GDM1 (cell line): ENCODE measurements around the gene RAB30.

Experiments
- DNase-seq: peaks from one replicate; lab custom pipeline; 2025; lab: John Stamatoyannopoulos, UW

RAB30 gene, protein sequence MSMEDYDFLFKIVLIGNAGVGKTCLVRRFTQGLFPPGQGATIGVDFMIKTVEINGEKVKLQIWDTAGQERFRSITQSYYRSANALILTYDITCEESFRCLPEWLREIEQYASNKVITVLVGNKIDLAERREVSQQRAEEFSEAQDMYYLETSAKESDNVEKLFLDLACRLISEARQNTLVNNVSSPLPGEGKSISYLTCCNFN

DNA sequence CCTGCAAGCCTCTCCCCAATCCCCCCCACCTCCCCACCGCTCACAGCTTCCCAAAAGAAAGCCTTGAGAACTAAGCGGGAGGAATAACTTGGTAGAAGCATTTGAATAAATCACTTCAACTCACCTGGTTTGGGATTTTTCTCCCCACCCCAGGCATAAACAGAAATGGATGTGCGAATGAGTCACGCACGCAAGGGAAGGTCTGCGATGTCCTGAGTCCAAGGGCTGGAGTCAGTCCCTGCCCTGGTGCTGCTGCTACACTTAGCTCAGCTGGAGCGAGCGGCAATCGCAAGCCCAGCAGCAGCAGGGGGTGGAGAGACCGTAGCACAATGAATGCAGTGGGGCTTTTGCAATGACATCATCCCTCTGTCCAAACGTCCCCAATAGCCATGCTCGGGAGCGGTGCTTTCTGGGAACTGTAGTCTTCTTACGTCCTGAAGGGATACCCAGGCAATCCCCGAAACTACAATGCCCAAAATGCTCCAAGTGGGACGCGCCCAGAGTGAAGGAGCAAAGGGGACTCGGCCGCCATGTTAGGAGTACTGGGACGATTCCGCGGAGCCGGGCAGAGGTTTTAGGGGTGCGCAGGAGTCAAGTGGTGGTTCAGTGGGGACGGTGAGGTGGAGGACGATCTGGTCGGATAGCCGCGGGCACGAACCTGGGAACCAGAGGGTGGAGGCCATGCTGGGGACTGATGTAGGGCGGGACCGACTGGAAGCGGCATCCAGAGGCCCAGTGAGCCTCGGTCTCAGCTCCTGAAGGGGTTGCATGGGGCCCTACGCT is at the start of gene RAB30:
Gene RAB30 (minus strand): TSS at position 331 of the 783 bp plus-strand sequence. CDS start 74,581 bp downstream, outside the sequence.
- DNase-seq: peak; percentile 96

DNA sequence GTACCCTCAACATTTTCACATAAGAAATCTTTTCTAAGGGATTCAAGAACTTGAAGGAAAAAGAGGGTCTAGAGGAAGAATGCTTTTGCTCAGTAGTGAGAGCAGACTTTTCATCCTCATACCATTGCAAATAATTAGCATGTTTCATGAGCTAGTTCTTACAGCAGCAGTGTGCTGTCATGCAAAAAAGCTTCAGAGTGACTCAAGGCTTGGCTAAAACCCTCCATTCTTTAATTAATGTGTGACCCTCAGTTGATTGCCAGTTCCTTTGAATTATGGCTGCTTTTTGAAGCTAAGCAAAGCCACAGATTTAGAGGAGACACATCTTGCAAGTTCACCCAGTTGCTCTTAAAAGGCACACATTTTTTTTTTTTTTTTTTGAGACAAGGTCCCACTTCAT is 48.6 kb upstream of the RAB30 start:
- DNase-seq: no peak

DNA sequence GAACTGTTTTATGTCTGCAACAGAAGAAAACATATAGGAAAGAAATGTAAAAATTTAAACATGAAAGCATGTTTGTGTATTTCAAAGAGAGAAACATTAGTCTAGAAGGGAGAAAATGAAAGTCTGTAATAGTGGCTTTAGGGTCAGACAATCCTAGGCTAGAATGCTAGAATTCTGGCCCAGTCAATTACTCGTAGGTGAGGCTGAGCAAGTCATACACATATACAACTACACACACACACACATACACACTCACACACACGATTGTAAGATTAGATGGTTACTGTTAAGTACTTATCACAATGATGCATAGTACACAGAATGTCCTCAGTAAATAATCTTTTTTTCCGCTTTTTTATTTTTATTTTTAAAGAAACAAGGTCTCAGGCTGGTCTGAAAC is 47.5 kb upstream of the RAB30 start:
- no peak for DNase-seq

DNA sequence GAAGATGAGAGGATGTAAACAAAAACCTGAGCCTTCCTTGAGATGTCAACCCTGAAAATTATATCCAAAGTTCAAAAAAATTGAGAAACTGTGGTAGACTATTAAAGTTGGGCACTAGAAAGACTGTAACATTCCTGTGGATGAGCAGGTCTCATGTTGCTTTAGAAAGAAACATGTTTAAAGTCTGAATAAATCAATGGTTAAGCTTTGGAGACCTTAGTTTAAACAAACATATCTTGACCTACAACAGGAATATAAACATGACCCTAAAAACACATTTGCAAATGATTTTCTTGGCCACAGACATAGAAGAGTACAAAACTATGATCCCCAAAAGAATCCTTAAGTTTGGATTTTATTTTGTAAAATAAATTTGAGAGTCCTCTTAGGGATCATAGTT is 47.1 kb upstream of the RAB30 start:
- DNase-seq: no peak

DNA sequence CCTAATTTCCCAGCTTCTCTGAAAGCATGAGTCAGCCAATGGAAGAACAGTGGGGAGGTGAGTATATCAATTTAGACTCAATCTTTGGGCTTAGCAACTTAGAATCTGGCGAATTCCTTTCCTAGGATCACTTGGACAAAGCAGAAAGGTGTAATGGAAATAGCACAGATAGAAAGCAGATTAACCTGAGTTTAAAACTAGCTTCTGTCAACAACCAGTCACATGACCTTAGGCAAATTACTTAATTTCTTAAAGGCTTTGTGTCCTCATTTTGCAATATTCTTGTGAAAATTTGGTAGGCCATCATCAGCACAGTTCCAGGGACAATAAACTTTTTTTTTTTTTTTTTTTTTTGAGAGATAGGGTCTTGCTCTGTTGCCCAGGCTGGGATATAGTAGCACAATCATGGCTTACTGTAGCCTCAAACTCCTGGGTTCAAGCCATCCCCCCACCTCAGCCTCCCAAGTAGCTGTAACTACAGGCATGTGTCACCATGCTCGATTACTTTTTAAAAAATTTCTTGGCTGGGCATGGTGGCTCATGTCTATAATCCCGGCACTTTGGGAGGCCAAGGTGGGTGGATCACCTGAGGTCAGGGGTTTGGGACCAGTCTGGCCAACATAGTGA is 44.4 kb upstream of the RAB30 start:
- DNase-seq: no peak

DNA sequence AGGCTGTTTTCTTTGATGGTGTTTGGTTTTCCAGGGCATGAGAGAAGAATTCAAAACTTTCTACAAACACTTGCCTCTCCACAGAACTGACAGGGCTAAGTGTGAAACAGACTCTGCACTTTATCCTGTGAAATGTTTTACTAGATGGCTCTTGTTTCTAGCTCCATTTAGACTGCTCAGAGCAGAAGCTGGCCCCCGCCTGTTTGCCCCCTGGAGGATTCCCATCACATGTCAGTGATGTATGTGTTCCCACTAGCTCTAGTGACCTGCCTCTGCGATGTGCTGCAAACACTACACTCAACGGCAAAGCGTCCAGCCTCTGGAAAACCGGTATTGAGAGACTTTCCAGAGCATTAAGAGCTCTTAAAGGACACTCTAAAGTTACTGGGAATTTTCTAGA is 43.9 kb upstream of the RAB30 start:
- no peak for DNase-seq

DNA sequence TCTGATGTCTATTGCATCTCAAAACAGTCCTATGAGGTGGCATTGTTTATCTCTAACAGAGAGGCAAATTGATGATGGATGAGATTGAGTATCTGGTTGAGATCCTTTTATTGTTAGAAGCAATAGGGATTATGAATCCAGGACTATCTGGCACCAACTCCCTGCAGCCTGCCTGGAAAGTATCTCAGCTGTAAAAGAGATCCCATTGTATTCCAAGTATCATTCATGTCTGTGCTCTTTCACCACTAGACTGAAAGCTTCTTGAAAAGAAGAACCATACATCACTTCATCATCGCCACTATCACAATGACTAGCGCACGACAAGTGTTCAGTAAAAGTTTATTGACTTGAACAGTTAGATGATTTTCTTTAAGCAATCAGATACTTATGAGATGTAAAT is 43.3 kb upstream of the RAB30 start:
- no peak for DNase-seq

DNA sequence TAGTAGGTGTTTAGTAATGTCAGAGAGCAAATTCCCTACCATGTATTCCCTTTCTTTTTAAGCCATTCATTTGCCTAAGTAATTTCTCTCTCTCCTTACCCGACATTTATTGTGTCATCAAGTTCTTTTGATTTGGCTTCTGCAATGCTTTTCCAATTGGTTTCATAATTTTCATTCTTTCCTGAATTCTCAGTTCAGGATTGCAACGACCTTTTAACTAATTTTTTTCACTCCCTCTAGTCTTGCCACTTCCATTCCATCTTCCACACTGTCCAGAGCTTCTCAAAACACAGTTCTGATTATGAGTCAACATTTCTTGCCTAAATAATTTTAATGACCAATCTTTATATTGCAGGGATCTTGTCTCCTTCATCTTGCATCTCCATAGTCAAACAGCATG is 41.2 kb upstream of the RAB30 start:
- no peak for DNase-seq

DNA sequence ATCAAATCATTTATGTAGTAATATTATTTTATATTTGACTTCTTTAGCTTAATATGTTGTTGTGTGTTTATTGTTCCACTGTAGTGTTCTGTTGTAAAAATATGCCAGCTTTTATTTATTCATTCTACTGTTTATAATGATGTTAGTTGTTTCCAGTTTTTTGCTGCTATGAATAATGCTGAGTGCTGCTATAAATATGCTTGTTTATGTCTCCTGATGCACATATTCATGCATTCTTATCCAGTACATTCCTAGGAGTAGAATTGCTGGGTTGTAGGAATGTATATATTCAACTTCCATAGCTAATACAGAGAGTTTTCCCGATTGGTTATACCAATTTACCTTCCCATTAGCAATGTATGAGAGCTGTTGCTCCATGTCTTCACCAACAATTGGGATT is 33.5 kb upstream of the RAB30 start:
- no peak for DNase-seq

DNA sequence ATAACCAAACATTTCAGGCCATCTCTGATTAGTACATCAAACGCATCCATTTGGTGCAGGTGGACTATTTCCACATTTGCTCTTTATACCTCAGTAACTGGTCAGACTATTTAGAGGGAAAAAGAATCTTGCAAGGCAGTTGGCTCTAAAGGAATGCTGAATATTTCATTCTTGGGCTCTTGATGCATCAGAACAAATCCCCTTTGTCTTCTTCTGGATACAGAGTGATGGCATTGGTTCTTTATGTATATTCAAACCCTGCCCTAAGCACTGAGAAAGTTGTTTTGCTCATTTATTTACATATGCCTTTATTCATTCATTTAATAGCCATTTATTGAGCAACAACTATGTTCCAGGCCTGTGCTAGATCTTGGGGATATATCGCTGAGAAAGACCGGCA is 31.1 kb upstream of the RAB30 start:
- DNase-seq: no peak

DNA sequence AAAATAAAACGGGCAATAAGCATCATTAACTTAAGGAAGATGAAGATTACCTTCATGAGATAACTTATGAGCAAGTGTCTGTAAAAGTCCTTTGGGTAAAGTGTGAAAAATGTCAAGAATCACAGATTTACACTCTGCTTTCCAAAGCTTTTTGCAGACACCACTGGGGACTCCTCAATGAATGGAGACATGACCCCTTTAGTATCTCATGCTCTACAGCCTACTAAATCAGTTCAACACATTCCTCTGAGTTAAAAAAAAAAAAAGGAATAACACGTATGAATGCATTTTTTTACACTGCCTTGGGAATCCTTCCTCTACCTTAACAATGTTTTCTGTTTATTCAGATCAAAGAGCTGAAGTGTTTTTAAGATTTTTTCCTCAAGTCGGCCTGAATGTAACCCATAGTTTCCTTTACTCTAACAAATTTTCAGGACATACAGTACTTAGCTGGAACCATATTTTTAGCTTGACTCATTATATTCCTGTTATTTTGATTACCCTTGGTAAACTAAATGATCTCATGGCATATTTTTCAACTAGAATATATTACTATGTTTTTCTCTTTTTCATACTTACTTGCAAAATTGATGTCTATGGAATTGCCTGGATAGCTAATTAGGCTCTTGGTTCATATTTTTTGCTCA is 25.9 kb upstream of the RAB30 start:
- no peak for DNase-seq

DNA sequence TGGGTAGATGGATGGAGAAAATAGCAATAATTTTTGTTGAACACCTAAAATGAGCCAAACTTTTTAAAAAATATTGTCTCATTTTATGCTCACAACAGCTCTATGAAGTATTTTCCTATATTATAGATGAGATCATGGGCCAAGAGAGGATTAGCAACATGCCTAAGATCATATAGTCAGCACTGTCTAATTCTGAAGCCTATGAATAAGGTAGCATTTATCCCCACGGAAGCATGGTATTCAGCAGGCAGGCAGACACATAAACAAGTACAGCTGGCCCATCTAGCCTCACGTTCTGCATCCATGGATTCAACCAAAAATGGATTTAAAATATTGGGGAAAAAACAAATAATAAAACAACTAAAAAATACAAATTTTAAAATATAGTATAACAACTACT is 21.9 kb upstream of the RAB30 start:
- no peak for DNase-seq

DNA sequence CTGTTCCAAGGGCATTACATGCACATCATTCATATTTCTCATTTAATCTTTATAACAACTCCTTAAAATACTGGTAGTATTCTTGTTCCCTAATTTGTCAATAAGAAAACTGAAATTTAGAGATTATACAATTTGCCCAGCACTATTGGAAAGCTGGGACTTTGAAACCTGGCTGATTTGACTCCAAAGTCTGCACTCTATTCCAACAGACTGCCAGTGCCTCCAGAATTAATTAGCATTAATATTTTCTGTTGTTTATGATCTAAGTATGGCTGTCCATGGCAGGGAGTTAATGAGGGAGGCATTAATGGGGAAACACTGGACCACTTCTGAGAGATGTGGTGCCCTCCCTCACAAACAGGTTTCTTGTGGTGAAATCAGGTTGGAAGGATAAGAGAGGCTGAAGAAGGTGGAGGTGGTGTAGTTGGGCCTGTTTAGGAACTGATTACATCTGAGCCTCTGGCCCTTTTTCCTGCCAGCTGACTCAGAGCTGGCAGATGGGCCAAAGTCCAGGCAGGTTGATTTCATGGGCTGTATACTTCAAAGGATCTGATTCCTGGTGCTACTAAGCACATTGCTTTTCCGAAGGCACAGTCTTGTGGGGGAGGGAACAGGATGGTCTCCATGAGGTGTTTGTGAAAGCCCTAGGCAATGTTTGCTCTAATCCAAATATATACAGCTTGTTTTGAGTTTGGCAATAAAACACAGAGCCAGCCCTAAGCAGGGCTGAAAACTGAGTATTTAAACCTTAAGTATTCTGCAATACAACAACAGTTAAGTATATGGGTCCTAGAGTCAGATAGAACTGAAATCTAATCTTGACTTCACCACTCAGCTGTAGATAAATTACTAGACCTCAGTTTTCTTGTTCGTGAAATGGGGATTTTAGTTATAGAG is 21.0 kb upstream of the RAB30 start:
- DNase-seq: no peak

DNA sequence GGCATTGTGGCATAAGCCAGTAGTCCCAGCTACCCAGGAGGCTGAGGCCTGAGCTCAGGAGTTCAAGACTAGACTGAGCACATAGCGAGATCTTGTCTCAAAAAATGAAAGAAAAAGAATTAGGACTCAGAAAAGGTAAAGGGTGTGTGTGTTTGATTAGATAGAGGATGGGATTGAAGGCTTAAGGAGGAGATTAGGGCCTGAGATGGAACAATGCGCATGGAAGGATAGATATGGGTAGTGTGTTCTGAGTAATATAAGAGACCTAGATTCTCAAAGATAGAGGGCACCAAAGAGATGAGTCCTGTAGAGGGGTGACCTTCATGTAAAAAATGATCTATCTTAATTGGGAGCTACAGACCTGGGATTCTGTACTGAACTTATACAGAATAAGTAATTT is 17.3 kb upstream of the RAB30 start:
- DNase-seq: no peak

DNA sequence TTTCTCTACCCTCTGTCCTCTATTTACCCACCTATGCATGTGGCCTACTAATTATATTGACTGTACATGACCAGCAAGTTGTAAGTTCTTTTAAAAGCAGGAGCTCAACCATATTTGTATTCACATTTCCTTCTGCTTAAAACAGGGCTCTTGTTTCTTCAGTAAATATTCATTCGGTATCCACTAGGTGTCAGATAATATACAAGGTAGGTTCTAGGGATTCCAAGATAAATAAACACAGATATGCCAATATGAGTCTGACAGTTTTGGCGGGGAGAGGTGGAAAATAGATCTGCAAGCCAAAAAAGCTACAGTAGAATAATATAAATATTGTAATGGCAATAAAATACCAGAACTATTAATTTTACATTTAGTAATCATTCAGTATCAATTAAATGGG is 15.3 kb upstream of the RAB30 start:
- no peak for DNase-seq

DNA sequence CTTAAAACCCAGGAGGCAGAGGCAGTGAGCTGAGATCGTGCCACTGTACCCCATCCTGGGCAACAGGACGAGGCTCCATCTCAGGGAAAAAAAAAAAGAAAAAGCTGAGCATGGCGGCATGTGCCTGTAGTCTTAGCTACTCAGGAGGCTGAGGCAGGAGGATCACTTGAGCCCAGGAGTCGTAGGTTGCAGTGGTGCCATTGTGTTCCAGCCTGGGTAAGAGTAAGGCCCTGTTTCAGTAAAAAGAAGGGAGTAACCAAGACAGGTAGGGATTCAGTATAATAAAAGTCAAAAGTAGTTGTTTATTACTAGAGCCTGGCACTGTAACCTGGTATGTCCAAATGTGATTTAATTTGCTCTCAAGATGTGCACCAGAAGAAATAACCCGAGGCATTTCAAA is 8.1 kb upstream of the RAB30 start:
- DNase-seq: no peak

DNA sequence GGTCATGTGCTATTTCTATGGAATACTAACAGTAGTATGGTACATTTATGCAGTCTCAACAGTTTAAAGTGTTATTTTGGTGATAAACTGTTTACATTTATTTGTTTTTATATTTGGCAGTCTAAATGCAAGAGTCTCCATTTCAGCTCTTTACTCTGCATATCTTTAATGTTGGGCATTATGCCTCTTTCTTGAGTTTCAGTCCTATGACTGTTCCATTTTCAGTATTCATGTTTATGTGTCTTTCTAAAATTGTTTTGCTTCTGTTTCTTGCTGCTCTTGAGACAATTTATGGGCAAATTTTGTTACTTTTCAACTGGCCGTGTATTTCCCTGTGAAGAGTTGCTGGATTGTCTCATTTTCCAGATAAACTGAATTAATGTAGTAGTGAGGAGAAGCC is 6.6 kb upstream of the RAB30 start:
- DNase-seq: no peak

DNA sequence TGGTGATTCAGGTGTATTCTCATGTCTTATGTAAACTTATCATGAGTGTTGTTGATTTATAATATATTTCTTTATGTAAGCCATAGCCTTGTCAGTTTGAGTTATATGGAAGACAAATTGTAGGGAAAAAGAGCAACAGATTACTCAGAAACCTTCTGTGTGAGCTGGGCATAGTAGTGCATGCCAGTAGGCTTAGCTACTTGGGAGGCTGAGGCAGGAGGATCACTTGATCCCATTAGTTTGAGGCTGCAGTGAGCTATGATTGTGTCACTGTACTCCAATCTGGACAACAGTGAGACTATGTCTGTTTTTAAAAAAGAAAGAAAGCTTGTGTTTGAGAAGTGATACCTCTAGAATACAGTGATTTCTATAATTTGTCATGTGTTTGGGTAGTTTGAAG is 2.2 kb upstream of the RAB30 start:
- DNase-seq: no peak

DNA sequence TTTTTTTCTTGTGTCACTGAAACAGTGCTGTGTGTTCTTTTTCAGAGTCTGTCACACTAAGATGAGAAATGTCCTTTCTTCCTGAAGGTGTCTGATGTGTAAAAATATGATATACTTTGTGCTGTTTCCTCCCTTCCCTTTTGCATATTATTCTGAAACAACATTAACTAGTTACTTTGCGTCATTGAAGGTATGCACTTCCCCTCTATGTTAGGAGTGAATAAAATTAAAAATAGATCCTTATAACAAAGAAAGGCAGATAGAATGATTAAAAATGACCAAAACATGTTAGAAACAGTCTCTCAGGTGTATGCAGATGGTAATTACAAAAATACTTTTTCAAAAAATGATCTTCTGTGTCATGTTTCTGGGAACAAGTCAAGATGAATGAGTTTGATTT is 1.6 kb upstream of the RAB30 start:
- DNase-seq: no peak

DNA sequence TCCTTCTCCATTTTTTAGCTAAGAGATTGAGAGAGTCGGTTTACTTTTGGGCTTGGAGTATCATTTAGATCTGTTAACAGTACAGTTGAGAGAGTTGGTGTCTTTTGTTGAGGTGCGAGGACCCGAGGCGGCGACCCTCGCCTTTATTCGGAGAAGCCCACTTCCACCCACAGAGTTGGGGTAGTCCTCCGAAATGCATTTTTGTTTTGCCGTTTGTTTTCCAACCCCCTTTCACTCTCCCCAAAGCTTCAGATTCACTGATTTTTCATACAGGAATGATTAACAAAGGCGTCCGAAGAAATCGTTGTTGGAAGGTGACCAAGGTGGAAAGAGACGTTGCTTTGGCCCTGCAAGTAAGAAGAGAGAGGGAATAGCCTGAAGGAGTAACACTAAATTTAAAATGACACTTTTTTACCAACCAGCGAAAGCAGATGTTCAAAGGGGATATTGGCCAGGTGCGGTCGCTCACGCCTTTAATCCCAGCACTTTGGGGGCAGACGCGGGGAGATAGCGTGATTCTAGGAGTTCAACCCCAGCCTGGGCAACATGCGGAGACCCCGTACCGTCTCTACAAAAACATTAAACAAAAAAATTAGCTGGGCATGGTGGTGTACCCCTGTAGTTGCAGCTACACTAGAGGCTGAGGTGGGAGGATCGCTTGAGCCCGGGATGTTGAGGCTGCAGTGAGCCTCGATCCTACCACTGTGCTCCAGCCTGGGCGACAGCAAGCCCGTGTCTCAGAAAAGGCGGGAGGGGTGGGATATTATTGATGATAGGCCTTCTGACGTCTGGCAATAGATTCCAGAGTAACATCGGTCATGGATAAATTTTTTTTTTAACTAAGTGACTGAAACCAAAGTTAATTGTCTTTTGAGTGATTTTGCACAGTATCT is 899 bp upstream of the RAB30 start:
- no peak for DNase-seq
